ENCODE results near the gene SLC38A10. TPM values are rescaled to one million over a fixed set of nuclear protein-coding genes. Genes with fewer than 3 reads are reported as not detected.

The SLC38A10 gene
- total and polyA plus RNA-seq, 10 of the 15 experiments (the other 5 are each of a cell fraction or from before 2014, with no cell fraction given): 0.52 to 67.9 (median 22.1) TPM

GRCh38 chr17:81213978-81214377 is 81.1 kb downstream of the SLC38A10 start:
- H3K4me2 ChIP-seq (ENCODE audit: control insufficient read depth, insufficient read depth): no peak overlapping the region
- BruUV-seq (replicated peaks): no TSS peak
- H3K4me3 ChIP-seq: no peak overlapping the region
- ATAC-seq: no peak
- no peaks in the 10 kb centered on the region for H3K4me1 ChIP-seq (ENCODE audit: control insufficient read depth, insufficient read depth, low read length)
- ChIA-PET RAD21 (ENCODE audit: unreplicated experiment) (no interaction called here), CTCF (no interaction called here), POLR2A (no interaction called here), SMC1A (ENCODE audit: uncharacterized antibody, unreplicated experiment) (no interaction called here)
- no peak overlapping the region for H2AFZ ChIP-seq (ENCODE audit: control insufficient read depth, low read depth, low read length)
- no peaks in the 10 kb centered on the region for H3K27me3 ChIP-seq (replicated peaks in 1 of 2; ENCODE audit: control insufficient read depth in 2 of 2, insufficient read depth in 2 of 2, low read length in 1 of 2)
- H3K79me2 ChIP-seq (ENCODE audit: control insufficient read depth, insufficient read depth, low read length): no peaks in the 10 kb centered on the region
- H3K9ac ChIP-seq (ENCODE audit: control insufficient read depth, insufficient read depth, low read length): no peak overlapping the region
- H4K20me1 ChIP-seq (ENCODE audit: control insufficient read depth, insufficient read depth): no peaks in the 10 kb centered on the region
- no peak for DNase-seq (ENCODE audit: low read depth, low spot score)
- 97% methylated on average over 8 of the region's 8 CpGs for WGBS (ENCODE audit: insufficient coverage, insufficient replicate concordance, low lambda C conversion rate, missing lambda C conversion rate)
- H3K36me3 ChIP-seq (ENCODE audit: control insufficient read depth in 2 of 2, insufficient read depth in 2 of 2, low read length in 1 of 2): no peaks in the 10 kb centered on the region; a peak in 1 of 4 replicates
- FAIRE-seq: no peak
- no peak overlapping the region for H3K27ac ChIP-seq (ENCODE audit: control insufficient read depth, insufficient read depth)
- no peaks in the 10 kb centered on the region for H3K9me3 ChIP-seq (replicated peaks; ENCODE audit: control insufficient read depth, insufficient read depth, low read length)
- intact Hi-C loops (cut with micrococcal nuclease; ENCODE audit: unreplicated experiment): no loop called here
- in situ Hi-C loops (cut with MboI): no loop called here
- no peak for TF ChIP-seq FOXM1 (IDR thresholded peaks at IDR 0.05; ENCODE audit: low read depth, low read length)
- TF ChIP-seq JUNB (IDR thresholded peaks at IDR 0.05): no peak
- TF ChIP-seq, protein P1, sequence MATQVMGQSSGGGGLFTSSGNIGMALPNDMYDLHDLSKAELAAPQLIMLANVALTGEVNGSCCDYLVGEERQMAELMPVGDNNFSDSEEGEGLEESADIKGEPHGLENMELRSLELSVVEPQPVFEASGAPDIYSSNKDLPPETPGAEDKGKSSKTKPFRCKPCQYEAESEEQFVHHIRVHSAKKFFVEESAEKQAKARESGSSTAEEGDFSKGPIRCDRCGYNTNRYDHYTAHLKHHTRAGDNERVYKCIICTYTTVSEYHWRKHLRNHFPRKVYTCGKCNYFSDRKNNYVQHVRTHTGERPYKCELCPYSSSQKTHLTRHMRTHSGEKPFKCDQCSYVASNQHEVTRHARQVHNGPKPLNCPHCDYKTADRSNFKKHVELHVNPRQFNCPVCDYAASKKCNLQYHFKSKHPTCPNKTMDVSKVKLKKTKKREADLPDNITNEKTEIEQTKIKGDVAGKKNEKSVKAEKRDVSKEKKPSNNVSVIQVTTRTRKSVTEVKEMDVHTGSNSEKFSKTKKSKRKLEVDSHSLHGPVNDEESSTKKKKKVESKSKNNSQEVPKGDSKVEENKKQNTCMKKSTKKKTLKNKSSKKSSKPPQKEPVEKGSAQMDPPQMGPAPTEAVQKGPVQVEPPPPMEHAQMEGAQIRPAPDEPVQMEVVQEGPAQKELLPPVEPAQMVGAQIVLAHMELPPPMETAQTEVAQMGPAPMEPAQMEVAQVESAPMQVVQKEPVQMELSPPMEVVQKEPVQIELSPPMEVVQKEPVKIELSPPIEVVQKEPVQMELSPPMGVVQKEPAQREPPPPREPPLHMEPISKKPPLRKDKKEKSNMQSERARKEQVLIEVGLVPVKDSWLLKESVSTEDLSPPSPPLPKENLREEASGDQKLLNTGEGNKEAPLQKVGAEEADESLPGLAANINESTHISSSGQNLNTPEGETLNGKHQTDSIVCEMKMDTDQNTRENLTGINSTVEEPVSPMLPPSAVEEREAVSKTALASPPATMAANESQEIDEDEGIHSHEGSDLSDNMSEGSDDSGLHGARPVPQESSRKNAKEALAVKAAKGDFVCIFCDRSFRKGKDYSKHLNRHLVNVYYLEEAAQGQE (IDR thresholded peaks at IDR 0.05; ENCODE audit: low read depth, low read length): no peak
- no peak for TF ChIP-seq RUNX3 (IDR thresholded peaks at IDR 0.05; ENCODE audit: low read length)
- TF ChIP-seq HDAC6 (IDR thresholded peaks at IDR 0.05; ENCODE audit: unreplicated experiment): no peak
- no peak for TF ChIP-seq NR2C1 (IDR thresholded peaks at IDR 0.05)
- TF ChIP-seq SIX5 (IDR thresholded peaks at IDR 0.05; ENCODE audit: low read depth, low read length, severe bottlenecking): no peak
- TF ChIP-seq, protein P2, sequence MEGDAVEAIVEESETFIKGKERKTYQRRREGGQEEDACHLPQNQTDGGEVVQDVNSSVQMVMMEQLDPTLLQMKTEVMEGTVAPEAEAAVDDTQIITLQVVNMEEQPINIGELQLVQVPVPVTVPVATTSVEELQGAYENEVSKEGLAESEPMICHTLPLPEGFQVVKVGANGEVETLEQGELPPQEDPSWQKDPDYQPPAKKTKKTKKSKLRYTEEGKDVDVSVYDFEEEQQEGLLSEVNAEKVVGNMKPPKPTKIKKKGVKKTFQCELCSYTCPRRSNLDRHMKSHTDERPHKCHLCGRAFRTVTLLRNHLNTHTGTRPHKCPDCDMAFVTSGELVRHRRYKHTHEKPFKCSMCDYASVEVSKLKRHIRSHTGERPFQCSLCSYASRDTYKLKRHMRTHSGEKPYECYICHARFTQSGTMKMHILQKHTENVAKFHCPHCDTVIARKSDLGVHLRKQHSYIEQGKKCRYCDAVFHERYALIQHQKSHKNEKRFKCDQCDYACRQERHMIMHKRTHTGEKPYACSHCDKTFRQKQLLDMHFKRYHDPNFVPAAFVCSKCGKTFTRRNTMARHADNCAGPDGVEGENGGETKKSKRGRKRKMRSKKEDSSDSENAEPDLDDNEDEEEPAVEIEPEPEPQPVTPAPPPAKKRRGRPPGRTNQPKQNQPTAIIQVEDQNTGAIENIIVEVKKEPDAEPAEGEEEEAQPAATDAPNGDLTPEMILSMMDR (IDR thresholded peaks at IDR 0.05 in 2 of 3, conservative IDR thresholded peaks at IDR 0.05 in 1 of 3; ENCODE audit: control insufficient read depth in 2 of 3, extremely low read depth in 1 of 3, insufficient read depth in 1 of 3, low read depth in 3 of 3, low read length in 3 of 3): no peak
- TF ChIP-seq, protein P3, sequence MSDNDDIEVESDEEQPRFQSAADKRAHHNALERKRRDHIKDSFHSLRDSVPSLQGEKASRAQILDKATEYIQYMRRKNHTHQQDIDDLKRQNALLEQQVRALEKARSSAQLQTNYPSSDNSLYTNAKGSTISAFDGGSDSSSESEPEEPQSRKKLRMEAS (IDR thresholded peaks at IDR 0.05; ENCODE audit: low read depth, low read length): no peak
- no peak for TF ChIP-seq POLR2A (IDR thresholded peaks at IDR 0.05; ENCODE audit: low read depth, low read length)
- TF ChIP-seq SRF (IDR thresholded peaks at IDR 0.05; ENCODE audit: low read depth in 2 of 2, low read length in 2 of 2): no peak
- TF ChIP-seq CHD1 (IDR thresholded peaks at IDR 0.05; ENCODE audit: low read depth, low read length): no peak
- no peak for TF ChIP-seq RBBP5 (conservative IDR thresholded peaks at IDR 0.05)
- TF ChIP-seq HSF1 (IDR thresholded peaks at IDR 0.05; ENCODE audit: low read depth, low read length): no peak
- no peak for TF ChIP-seq ATF3 (IDR thresholded peaks at IDR 0.05; ENCODE audit: borderline replicate concordance, extremely low read depth, low read depth, low read length)
- no peak for TF ChIP-seq HDAC2 (IDR thresholded peaks at IDR 0.05)
